ENCODE data around the gene MBD3.
"Not testable (repeated sequence)": the region's sequence is repeated elsewhere in the genome, so short reads cannot be mapped to it uniquely, and the experiment has no call there.

MBD3 gene

GRCh38 chr19:1592755-1593500 lies at the start of gene MBD3:
Gene MBD3 (minus strand): TSS chr19:1592865. CDS start chr19:1592631, 234 bp downstream.
- peak; percentile 71 for DNase-seq

GRCh38 chr19:1640893-1641448 lies 48.3 kb upstream of the MBD3 start:
- DNase-seq, result not testable (repeated sequence)

GRCh38 chr19:1636325-1637236 lies 43.9 kb upstream of the MBD3 start:
- no peak for DNase-seq

- no peak for DNase-seq
Measured at GRCh38 chr19:1634938-1635243, 42.2 kb upstream of the MBD3 start.

GRCh38 chr19:1634242-1634937 lies 41.7 kb upstream of the MBD3 start:
- no peak for DNase-seq

GRCh38 chr19:1633269-1633826 lies 40.7 kb upstream of the MBD3 start:
- no peak for DNase-seq

GRCh38 chr19:1632462-1633268 lies 40.0 kb upstream of the MBD3 start:
- no peak for DNase-seq

- DNase-seq, result no peak
Measured at GRCh38 chr19:1631557-1632100, 39.0 kb upstream of the MBD3 start.

- no peak for DNase-seq
Measured at GRCh38 chr19:1630811-1631210, 38.1 kb upstream of the MBD3 start.

GRCh38 chr19:1630012-1630411 lies 37.3 kb upstream of the MBD3 start:
- DNase-seq, result no peak

- DNase-seq, result no peak
Measured at GRCh38 chr19:1629256-1629808, 36.7 kb upstream of the MBD3 start.

- DNase-seq, result no peak
Measured at GRCh38 chr19:1627194-1627593, 34.5 kb upstream of the MBD3 start.

- DNase-seq, result no peak
Measured at GRCh38 chr19:1626417-1627010, 33.8 kb upstream of the MBD3 start.

- no peak for DNase-seq
Measured at GRCh38 chr19:1624458-1624857, 31.8 kb upstream of the MBD3 start.

- no peak for DNase-seq
Measured at GRCh38 chr19:1622541-1622940, 29.9 kb upstream of the MBD3 start.

GRCh38 chr19:1622007-1622406 lies 29.3 kb upstream of the MBD3 start:
- no peak for DNase-seq

- no peak for DNase-seq
Measured at GRCh38 chr19:1621574-1621973, 28.9 kb upstream of the MBD3 start.

- DNase-seq, result no peak
Measured at GRCh38 chr19:1621021-1621420, 28.4 kb upstream of the MBD3 start.

GRCh38 chr19:1620502-1620901 lies 27.8 kb upstream of the MBD3 start:
- no peak for DNase-seq

GRCh38 chr19:1619703-1620102 lies 27.0 kb upstream of the MBD3 start:
- no peak for DNase-seq

GRCh38 chr19:1619094-1619439 lies 26.4 kb upstream of the MBD3 start:
- no peak for DNase-seq

Measured in NCI-H2029 treated with DMSO at 0.1 percent for 48 hours (cell line).